Lower leg skin (tissue), 4 donors: ENCODE results near the gene SIRPA. TPM values are rescaled to one million over a fixed set of nuclear protein-coding genes. Genes with fewer than 3 reads are reported as not detected.
A peak's percentile ranks its signal among the peaks of the same experiment; 100 is the strongest.

Experiments used
- DNase-seq, 2 donors: peaks; one replicate each; pipeline ENCODE4 v3.0.0-alpha.2; 2019; ENCODE audit warnings: low spot score in 2 of 2
- H3K4me3 ChIP-seq: fragments of 200-600 bp; sonication (generic); 2 replicates; pipeline ENCODE4 v1.5.1; 2017; ENCODE audit warnings: mild to moderate bottlenecking, low read depth; ENCODE audit not compliant: poor library complexity, severe bottlenecking
- CTCF ChIP-seq, 3 donors: fragments of 450-650 bp; IDR thresholded peaks; one replicate each; pipeline ENCODE4 v1.5.1; 2016; ENCODE audit warnings: antibody characterized with exemption in 3 of 3, mild to moderate bottlenecking in 3 of 3, moderate library complexity in 2 of 3
- POLR2A ChIP-seq, 2 donors: fragments of 450-650 bp; IDR thresholded peaks; one replicate each; pipeline ENCODE4 v1.6.1; 2016 to 2017; ENCODE audit warnings: antibody characterized with exemption in 2 of 2, mild to moderate bottlenecking in 1 of 2, moderate library complexity in 1 of 2
- WGBS, 2 donors: methylation state at CpG; one replicate each; pipeline ENCODE4 v1.1.5; 2018; 5-methylcytosine and 5-hydroxymethylcytosine counted together
- intact Hi-C: fragments of 100-400 bp; cut with DNase I; formaldehyde crosslinking; loops from one replicate; pipeline ENCODE4 v1.15.0; 2023; ENCODE audit warnings: low total_unique reads
- total RNA-seq, 4 donors: library from RNA; depleted of rRNA; stranded (reverse); fragments of >200 nt; gene quantifications; one replicate each; pipeline ENCODE4 v1.1.0, GENCODE V29; 2016

The SIRPA gene
- total RNA-seq, 4 donors from 2014 or later, result 29.3 to 55.0 (median 44.1) TPM

GRCh38 chr20:1870792-1871550, 24.2 kb upstream of the SIRPA start:
- intact Hi-C loops, result no loop called here
- WGBS, 2 donors, result 48 to 54% methylated on average over 17 of the region's 17 CpGs
- H3K4me3 ChIP-seq, result no peak overlapping the region
- TF ChIP-seq CTCF (IDR thresholded peaks at IDR 0.05), result no peak
- DNase-seq, result no peak

- intact Hi-C loops, result no loop called here
- no peak overlapping the region for H3K4me3 ChIP-seq
- 80 to 86% methylated on average over 7 of the region's 7 CpGs for WGBS, 2 donors
- no peak for TF ChIP-seq CTCF (IDR thresholded peaks at IDR 0.05)
- TF ChIP-seq POLR2A (IDR thresholded peaks at IDR 0.05), result no peak
- no peak for DNase-seq
Observed at GRCh38 chr20:1871807-1872458, 23.3 kb upstream of the SIRPA start.

GRCh38 chr20:1872459-1873097, 22.6 kb upstream of the SIRPA start:
- no peak for DNase-seq
- intact Hi-C loops, result no loop called here
- 64 to 83% methylated on average over 3 of the region's 3 CpGs for WGBS, 2 donors
- TF ChIP-seq CTCF (IDR thresholded peaks at IDR 0.05), result no peak
- no peak for TF ChIP-seq POLR2A (IDR thresholded peaks at IDR 0.05)
- no peak overlapping the region for H3K4me3 ChIP-seq

- no peak overlapping the region for H3K4me3 ChIP-seq
- no peak for DNase-seq
- no peak for TF ChIP-seq POLR2A (IDR thresholded peaks at IDR 0.05)
- intact Hi-C loops, result no loop called here
- WGBS, 2 donors, result 75 to 85% methylated on average over 19 of the region's 19 CpGs
Observed at GRCh38 chr20:1874450-1875182, 20.6 kb upstream of the SIRPA start.

GRCh38 chr20:1875183-1875554, 20.0 kb upstream of the SIRPA start:
- TF ChIP-seq POLR2A (IDR thresholded peaks at IDR 0.05) (no peak), CTCF (IDR thresholded peaks at IDR 0.05) (peak in 1 of 3 donors; percentile 18)
- WGBS, 2 donors, result 75 to 83% methylated on average over 4 of the region's 4 CpGs
- no peak overlapping the region for H3K4me3 ChIP-seq
- intact Hi-C loops, result no loop called here
- no peak for DNase-seq

- no peak overlapping the region for H3K4me3 ChIP-seq
- intact Hi-C loops, result no loop called here
- DNase-seq, result no peak
- no peak for TF ChIP-seq POLR2A (IDR thresholded peaks at IDR 0.05)
- TF ChIP-seq CTCF (IDR thresholded peaks at IDR 0.05), result no peak
- WGBS, 2 donors, result 45 to 55% methylated on average over 7 of the region's 7 CpGs
Observed at GRCh38 chr20:1875762-1876161, 19.4 kb upstream of the SIRPA start.
